Activated CD8-positive, alpha-beta memory T cell treated with anti-CD3 and anti-CD28 coated beads, Interleukin-2, amount 10 ng/mL, durations not matched to agents 7 days and 5 days (primary cell): ENCODE data around the gene EFNA5. TPM values are rescaled to one million over a fixed set of nuclear protein-coding genes. Genes with fewer than 3 reads are reported as not detected.

Source experiments
- ATAC-seq: fragments of 150-1000 bp; cut with Tn5 transposase; one replicate; pipeline ENCODE4 v1.10.0; 2021; ENCODE audit warnings: moderate library complexity
- CTCF ChIA-PET: fragments of 350-600 bp; sonication (Branson Sonifier 250); formaldehyde crosslinking; loops from one replicate; lab custom pipeline; 2021; ENCODE audit warnings: antibody characterized with exemption; lab: Charles Lee
- DNase-seq: peaks from one replicate; pipeline ENCODE4 v3.0.0-alpha.2; 2020
- H3K27ac Mint-ChIP-seq: one replicate; pipeline ENCODE4 v1.8.0; 2021; ENCODE audit warnings: mild to moderate bottlenecking, mixed read lengths
- H3K27me3 Mint-ChIP-seq: one replicate; pipeline ENCODE4 v1.8.0; 2021; ENCODE audit warnings: mixed read lengths
- H3K36me3 Mint-ChIP-seq: one replicate; pipeline ENCODE4 v1.8.0; 2021; ENCODE audit warnings: mild to moderate bottlenecking, mixed read lengths
- H3K4me1 Mint-ChIP-seq: one replicate; pipeline ENCODE4 v1.8.0; 2021; ENCODE audit warnings: mixed read lengths
- H3K4me3 Mint-ChIP-seq: one replicate; pipeline ENCODE4 v1.8.0; 2021; ENCODE audit warnings: mild to moderate bottlenecking, moderate library complexity, mixed read lengths
- H3K9me3 Mint-ChIP-seq: one replicate; pipeline ENCODE4 v1.8.0; 2022; ENCODE audit warnings: low read depth, mixed read lengths
- total RNA-seq, 2 experiments: library from RNA; stranded (reverse); gene quantifications; one replicate each; pipeline ENCODE4 v1.2.3, GENCODE V29; 2021

The EFNA5 gene
- total RNA-seq, 2 experiments from 2014 or later, result not detected

DNA sequence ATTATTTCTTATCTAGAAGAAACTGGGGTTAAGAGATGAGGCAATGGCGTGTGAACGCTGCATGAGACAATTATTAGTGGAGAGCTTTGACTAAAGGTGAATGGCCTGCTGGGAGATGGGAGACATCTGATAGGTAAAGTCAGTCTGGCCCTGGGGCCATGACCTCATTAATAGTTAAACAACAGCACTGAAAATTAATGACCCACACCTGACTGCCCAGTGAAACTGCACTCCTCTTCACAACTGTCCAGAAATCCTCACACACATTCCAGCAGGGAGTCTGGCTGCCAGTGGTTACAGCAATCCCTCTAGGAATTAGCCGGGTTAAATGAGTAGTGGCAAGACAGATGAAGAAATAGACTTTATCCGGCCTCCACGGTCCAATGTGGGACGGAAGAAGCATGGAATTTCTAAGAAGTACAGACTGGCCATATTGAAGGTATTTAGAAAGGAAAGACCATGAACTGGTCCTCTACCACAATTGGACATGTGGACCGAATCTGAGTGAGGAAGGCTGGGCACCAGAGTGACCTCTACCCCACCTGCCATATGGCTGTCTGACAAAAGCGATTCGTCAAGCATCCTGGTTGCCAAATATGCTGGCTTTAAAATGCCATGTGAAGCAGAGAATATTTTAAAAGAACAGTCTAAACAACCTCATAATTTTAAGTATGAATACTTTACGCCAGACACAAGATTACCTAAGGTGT, 138.4 kb downstream of the EFNA5 start:
- Mint-ChIP-seq H3K36me3 (no peaks in the 10 kb centered on the region), H3K4me1 (no peaks in the 10 kb centered on the region), H3K27ac (no peak overlapping the region), H3K9me3 (no peaks in the 10 kb centered on the region), H3K4me3 (no peak overlapping the region), H3K27me3 (peaks cover 2% of the 10 kb centered on the region)
- ATAC-seq, result no peak
- CTCF ChIA-PET, result no interaction called here
- DNase-seq, result no peak

DNA sequence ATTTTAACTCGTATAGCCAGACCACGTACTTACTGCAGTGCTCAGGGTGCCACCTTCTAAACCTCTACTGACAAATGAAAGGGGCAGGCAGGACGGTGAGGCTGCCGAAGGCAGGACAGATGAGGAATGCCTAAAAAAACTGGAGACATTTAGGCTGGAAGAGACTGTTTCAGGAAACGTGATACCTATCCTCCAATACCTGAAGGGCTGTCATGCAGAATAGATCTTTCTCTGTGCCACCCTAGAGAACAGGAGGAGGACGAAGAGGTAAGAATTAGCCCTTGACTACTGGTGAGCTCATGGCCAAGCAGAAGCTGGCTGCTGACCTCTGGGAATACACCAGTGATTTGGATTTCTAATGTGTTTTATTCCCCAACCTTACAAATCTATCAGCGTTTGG, 139.4 kb downstream of the EFNA5 start:
- H3K36me3 Mint-ChIP-seq, result no peaks in the 10 kb centered on the region
- ATAC-seq, result no peak

DNA sequence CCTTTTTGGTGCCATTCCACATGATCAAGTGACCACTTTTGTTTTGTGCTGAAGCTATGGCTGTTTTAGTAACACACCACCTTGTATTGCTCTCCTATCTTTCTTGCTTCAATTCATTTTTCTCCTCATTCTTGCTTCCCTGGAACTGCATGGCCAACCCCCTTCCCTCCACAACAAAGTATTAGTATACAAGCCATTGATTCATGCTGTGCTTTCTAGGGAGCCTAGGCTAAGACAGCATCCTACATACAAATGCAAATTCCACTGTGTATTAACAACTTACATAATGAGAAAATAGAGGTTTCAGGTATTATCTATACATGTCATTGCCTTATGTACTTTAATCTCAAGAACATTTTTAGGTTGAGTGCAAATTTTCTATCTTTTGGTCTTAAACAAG, 141.1 kb downstream of the EFNA5 start:
- DNase-seq, result no peak
- CTCF ChIA-PET, result no interaction called here

More for the DNA sequence above, 139.4 kb downstream of the EFNA5 start:
- no peak overlapping the region for H3K27ac Mint-ChIP-seq
- H3K27me3 Mint-ChIP-seq, result peaks cover 2% of the 10 kb centered on the region
- CTCF ChIA-PET, result no interaction called here
- H3K4me3 Mint-ChIP-seq, result no peak overlapping the region
- no peak for DNase-seq
- H3K4me1 Mint-ChIP-seq, result no peaks in the 10 kb centered on the region
- H3K9me3 Mint-ChIP-seq, result no peaks in the 10 kb centered on the region

DNA sequence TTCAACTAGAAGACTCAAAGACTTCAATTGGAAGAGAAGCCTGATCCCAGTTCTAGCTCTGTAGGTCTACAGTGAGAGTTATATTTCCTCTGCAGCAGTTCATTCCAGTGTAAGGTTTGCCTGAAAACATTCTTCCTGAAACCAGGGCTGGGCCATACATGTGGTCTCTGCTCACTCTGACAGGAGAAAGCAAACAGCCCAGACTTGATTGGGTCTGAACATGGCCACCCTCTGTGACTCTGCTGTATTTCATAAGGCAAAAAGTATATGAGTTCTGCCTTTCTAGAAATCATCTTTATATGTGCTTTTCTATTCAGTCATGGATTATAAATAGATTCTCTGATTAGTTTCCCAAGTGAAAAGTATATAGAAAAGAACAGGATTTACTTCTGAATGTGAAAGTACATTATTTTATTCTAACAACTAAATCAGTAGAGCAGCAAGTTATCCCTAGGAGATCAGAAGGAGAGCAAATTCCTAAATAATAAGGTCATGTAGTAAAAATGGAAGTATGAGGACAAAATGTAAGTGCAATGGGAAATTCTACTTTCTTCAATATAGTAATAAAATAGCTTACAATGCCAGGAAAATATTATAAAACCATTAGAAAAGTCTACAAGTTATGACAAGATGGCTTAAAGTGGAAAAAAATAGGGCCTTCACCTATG, 144.3 kb downstream of the EFNA5 start:
- ATAC-seq (no peak), DNase-seq (no peak)
- peaks cover 7% of the 10 kb centered on the region for H3K27me3 Mint-ChIP-seq
- CTCF ChIA-PET, result no interaction called here
- no peaks in the 10 kb centered on the region for H3K36me3 Mint-ChIP-seq
- H3K4me3 Mint-ChIP-seq, result no peak overlapping the region
- H3K27ac Mint-ChIP-seq, result no peak overlapping the region
- H3K4me1 Mint-ChIP-seq, result no peaks in the 10 kb centered on the region
- H3K9me3 Mint-ChIP-seq, result no peaks in the 10 kb centered on the region

More for the DNA sequence above, 141.1 kb downstream of the EFNA5 start:
- Mint-ChIP-seq H3K4me3 (no peak overlapping the region), H3K27ac (no peak overlapping the region), H3K9me3 (no peaks in the 10 kb centered on the region), H3K36me3 (no peaks in the 10 kb centered on the region), H3K27me3 (peaks cover 2% of the 10 kb centered on the region), H3K4me1 (no peaks in the 10 kb centered on the region)
- no peak for ATAC-seq

DNA sequence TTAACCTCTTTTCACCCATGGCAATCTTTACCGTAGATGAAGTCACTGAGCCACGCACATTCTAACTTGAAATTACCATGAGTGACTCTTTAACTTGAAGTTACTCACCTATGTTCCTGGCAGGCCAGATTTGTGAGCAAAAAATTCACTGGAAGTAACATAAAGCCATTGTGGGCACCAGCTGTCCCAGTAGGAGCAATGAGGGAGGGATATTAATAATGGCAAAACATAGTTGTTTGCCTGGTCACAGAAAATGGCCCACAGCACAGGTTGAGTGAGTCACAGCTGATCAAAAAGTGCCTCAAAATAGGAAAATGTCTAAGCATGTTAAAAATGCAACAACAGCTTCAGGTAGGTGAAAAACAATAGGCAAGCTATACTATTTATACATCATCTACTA, 146.6 kb downstream of the EFNA5 start:
- Mint-ChIP-seq H3K4me3 (no peak overlapping the region), H3K36me3 (no peaks in the 10 kb centered on the region), H3K9me3 (no peaks in the 10 kb centered on the region), H3K27me3 (peaks cover 4% of the 10 kb centered on the region), H3K27ac (no peak overlapping the region), H3K4me1 (no peaks in the 10 kb centered on the region)
- CTCF ChIA-PET, result interaction anchor here (1.2 kb wide), 1 partner anchor 48 kb away, joined by 3 read pairs; no protein-coding TSS in a partner anchor
- ATAC-seq (no peak), DNase-seq (no peak)

DNA sequence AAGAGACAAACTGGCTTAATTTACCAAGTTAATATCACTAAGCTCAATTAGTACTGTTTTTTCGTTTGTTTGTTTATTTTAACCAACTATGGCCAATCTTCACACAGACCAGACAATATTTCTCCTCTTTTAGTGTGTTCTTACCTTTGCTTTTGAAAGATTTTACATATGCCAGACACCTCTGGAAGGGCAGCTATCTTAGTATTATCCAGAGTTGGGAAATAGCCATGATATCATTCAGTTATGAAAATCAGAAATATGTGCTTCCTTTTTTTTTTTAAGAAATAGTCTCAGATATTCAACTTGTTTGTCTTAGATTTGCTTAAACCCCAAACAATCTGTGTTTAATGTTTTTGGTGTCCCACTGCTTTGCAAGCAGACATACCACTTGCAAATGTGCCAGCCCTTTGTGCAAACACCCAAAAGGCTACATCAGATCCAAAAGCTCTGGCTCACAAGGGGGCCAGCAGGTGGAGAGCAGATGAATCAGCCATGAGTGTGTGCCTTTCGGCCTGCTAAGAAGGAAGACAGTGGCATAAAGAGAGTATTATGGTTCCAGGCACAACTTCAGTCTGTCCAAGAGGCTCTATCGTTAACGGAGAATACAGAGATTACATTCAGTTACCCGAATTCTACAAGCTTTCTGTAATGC, 147.6 kb downstream of the EFNA5 start:
- Mint-ChIP-seq H3K4me1 (no peaks in the 10 kb centered on the region), H3K9me3 (no peaks in the 10 kb centered on the region), H3K27ac (no peak overlapping the region), H3K4me3 (no peak overlapping the region), H3K36me3 (no peaks in the 10 kb centered on the region), H3K27me3 (peaks cover 4% of the 10 kb centered on the region)
- CTCF ChIA-PET, result no interaction called here
- ATAC-seq (no peak), DNase-seq (no peak)

DNA sequence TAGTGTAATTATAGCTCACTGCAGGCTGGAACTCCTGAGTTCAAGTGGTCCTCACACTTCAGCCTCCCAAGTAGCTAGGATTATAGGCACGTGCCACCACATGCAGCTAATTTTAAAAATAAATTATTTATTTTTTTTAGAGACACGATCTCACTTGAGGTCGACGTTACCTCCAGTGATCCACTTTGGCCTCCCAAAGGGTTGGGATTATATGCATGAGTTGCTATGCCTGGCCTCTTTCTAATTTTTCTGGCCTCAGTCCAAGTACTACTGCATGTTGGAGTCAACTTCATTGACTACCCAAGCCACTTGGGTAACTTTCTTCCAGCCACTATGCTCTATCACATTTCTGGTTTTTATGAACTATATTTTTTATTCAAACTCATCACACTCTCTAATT, 148.3 kb downstream of the EFNA5 start:
- Mint-ChIP-seq H3K4me1 (no peaks in the 10 kb centered on the region), H3K27me3 (peaks cover 4% of the 10 kb centered on the region), H3K4me3 (no peak overlapping the region), H3K9me3 (no peaks in the 10 kb centered on the region), H3K36me3 (no peaks in the 10 kb centered on the region), H3K27ac (no peak overlapping the region)
- CTCF ChIA-PET, result no interaction called here
- DNase-seq (no peak), ATAC-seq (no peak)

DNA sequence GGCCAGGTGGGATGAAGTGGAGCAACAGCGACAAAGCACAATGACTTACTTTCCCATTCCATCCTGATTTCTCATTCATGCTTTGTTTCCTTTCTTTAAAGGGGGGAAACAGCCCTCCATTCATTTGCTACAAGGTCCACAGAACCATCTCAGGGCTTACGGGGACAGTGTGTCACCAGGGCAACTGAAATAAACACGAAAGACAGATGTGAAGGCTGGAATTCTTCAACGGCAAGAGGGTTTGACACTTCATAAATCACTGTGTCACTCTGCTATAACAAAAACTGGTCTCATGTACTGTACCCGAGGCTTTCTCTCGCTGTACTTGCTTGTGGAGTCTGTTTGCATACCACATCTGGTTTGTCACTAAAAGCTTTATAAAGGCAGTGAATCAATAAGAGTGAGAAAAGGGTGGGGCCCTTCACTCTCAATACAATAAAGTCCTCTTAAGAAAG, 150.8 kb downstream of the EFNA5 start:
- no peaks in the 10 kb centered on the region for H3K4me1 Mint-ChIP-seq
- H3K4me3 Mint-ChIP-seq, result no peak overlapping the region
- no peaks in the 10 kb centered on the region for H3K9me3 Mint-ChIP-seq
- no peak for ATAC-seq
- no peak overlapping the region for H3K27ac Mint-ChIP-seq
- H3K36me3 Mint-ChIP-seq, result no peaks in the 10 kb centered on the region
- DNase-seq, result no peak
- CTCF ChIA-PET, result no interaction called here
- peaks cover 4% of the 10 kb centered on the region for H3K27me3 Mint-ChIP-seq

DNA sequence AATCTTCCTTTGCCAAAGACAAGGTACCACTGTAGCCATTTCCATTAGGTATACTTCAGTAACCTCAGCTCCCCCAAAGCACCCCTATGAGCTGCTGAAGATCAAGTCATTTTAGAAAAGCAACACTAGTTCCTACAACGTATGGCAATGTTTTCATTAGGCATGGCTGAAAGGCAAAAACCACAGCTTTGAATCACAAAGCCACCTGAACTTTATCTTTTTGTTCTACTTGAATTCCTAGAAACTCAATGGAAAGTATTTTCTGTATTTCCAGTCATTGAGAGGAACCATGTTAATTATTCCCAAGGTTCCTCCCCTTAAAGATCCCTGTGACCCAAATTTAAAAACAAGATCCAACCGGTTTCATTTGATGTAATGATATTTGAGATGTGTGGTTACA, 152.1 kb downstream of the EFNA5 start:
- DNase-seq (no peak), ATAC-seq (no peak)
- no peak overlapping the region for H3K4me3 Mint-ChIP-seq
- H3K36me3 Mint-ChIP-seq, result no peaks in the 10 kb centered on the region
- peaks cover 2% of the 10 kb centered on the region for H3K27me3 Mint-ChIP-seq
- no peaks in the 10 kb centered on the region for H3K4me1 Mint-ChIP-seq
- H3K9me3 Mint-ChIP-seq, result no peaks in the 10 kb centered on the region
- no peak overlapping the region for H3K27ac Mint-ChIP-seq
- CTCF ChIA-PET, result no interaction called here

DNA sequence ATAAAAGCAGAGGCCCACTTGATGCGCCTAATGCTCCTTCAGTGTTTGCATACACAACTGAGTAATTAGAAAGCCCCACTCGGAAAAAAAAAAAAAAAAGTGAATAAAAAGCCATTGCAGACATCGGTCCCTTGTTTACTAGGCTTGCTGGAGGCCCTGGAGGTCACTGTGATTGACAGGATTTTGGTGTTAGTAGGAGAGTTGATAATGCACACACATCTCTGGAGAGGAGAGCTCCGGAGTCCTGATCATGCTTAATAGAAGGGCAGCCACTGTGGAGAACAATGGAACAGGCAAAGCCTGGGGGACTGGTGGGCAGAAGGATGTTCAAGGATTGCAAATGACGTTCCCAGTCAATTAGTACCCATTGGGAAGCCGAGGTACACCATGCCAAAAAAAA, 152.5 kb downstream of the EFNA5 start:
- Mint-ChIP-seq H3K4me3 (no peak overlapping the region), H3K36me3 (no peaks in the 10 kb centered on the region), H3K27ac (no peak overlapping the region), H3K9me3 (no peaks in the 10 kb centered on the region), H3K27me3 (peaks cover 3% of the 10 kb centered on the region), H3K4me1 (no peaks in the 10 kb centered on the region)
- ATAC-seq (no peak), DNase-seq (no peak)
- CTCF ChIA-PET, result no interaction called here

DNA sequence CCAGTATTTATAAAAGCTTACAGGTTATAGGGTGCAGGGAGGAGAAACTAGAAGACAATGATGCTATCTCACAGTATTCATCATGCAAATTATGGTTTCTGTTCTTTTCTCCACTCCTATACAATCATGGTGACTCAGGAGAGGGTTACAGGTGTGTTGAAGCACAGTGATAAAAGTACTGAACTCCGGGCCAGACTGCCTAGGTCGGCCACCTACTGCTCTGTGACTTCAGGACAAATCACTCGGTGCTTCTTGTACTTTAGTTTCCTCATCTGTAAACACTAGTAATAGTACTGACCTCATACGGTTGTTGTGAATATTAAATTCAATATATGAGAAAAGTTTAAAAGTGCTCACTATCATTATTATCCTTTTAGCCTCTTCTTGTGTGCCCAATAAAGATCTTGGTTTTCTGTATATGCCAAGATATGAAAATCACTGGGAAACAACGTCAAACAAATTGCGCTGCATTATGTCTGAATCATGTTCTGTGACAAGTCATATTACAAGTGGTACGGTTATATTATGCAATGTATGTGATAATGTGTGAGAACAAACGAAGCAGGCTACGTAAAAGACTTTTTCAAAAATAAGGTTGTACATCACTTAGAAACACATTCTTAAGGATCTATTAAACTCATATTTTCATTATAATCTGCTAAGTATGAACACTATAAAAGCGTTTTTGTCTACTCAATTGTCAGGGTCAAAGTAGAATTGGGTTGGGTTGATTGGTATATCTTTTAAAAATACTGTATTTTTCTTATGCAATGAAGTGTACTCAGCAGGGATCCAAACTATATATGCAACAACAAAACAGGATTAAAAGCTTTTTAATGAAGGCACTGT, 153.3 kb downstream of the EFNA5 start:
- Mint-ChIP-seq H3K27me3 (peaks cover 3% of the 10 kb centered on the region), H3K4me1 (no peaks in the 10 kb centered on the region), H3K4me3 (no peak overlapping the region), H3K27ac (no peak overlapping the region), H3K36me3 (no peaks in the 10 kb centered on the region), H3K9me3 (no peaks in the 10 kb centered on the region)
- DNase-seq (no peak), ATAC-seq (no peak)
- CTCF ChIA-PET, result no interaction called here

DNA sequence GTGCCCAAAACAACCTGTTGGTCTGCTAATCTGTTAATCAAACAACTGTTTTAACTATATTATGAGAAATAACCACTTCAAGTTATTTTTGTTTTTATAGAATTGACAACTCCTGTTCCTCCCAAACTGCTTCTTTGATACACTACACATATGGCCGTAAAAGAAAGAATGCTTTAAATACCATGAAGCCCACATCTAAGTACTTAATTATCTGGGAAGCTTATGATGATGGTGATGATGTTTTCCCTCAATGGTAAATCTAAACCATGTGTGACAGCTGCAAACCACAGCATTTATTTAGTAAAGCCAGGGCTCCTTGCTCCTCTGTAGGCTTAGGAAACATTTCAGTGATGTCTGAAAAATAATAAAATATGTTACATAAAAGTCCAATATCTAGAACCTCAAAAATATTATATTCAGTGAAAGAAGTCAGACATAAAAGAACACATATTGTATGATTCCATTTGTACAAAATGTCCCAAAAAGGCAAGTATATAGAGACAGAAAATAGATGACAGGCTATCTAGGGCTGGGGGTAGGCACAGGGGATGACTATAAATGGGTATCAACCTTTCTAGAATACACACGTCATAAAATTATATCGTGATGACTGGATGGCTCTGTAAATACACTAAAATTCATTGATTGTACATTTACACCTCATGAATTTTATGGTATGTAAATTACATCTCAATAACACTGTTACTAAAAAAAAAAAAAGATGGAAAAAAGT, 154.1 kb downstream of the EFNA5 start:
- H3K9me3 Mint-ChIP-seq, result no peaks in the 10 kb centered on the region
- peaks cover 3% of the 10 kb centered on the region for H3K27me3 Mint-ChIP-seq
- H3K4me3 Mint-ChIP-seq, result no peak overlapping the region
- no peaks in the 10 kb centered on the region for H3K4me1 Mint-ChIP-seq
- CTCF ChIA-PET, result no interaction called here
- ATAC-seq (no peak), DNase-seq (no peak)
- H3K27ac Mint-ChIP-seq, result no peak overlapping the region
- no peaks in the 10 kb centered on the region for H3K36me3 Mint-ChIP-seq
